NCI-H2107 treated with DMSO at 0.1 percent for 48 hours (cell line): Measurements from ENCODE around the gene FAHD1.

ENCODE experiments used
- DNase-seq: peaks from one replicate; lab custom pipeline; 2025; ENCODE audit not compliant: unreplicated experiment; lab: John Stamatoyannopoulos, UW

Gene FAHD1

DNA sequence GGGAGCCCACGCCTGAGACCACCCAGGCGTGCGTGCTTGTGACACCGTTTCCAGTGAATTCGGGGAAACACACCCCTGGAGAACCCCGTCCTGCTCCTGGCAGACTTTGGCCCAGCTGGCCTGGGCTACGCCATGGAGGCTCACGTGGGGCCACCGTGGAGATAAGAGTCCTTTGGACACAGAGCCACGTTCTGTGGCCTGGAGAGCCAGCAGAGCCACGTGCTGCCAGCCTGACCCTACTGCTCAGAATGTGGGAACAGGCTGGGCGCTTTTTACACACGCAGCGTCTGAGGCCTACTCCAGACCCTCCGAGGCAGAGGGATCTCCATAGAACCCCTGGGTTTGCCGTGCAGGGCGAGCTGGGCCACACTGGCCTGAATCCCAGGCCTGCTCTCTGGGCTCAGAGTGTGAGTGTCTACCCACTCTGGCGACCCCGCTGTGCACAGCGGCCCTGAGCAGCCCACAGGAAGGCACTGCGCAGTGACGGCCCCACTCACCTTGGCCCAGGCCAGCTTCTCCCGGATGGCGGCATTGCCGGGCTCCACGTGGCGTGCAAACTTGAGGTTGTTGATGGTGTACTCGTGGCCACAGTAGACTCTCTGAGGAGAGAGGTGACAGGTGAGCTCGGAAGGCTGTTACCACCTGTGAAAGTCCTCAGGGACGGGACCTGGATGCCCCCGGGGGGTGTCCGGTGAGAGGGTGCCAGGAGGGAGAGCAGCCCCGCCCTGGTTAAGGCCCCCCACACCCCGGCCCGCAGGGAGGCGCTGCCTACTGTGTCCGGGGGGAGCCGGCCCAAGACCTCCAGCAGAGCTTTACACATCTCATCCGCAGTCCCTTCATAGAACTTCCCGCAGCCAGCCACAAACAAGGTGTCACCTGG, 10.4 kb upstream of the FAHD1 start:
- no peak for DNase-seq

DNA sequence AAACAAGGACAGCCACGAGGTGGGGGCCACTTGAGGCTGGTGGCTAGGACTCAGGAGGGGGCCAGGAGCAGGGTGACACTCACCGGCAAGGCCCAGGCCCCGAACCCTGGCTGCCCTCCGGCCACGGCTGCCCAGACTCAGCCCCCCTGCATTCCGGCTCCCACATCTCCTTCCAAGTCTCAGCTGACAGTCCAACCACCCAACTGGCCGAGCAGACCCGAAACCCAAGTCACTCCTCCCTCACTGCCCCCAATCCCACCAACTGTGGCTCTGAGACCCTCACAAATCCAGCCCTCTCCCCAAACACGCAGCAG, 9.8 kb upstream of the FAHD1 start:
- no peak for DNase-seq

DNA sequence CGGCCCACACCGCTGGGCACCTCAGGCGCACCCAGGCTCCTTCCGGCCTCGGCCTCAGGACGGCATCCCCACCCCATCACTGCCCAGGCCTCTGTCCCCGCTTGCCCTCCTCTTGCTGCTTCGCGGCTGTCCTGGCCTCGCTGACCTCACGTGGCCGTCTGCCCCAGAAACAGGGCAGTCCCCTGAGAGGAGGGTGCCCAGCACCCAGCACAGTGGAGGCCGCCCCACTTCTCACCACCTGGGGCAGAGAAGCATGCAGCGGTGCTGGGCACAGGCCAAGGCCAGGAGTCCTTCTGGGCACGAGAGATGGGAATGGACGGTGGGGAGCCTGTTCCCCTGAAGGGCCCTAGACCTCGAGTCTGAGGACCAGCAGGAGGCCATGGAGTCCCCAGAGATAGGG, 9.3 kb upstream of the FAHD1 start:
- DNase-seq: no peak

GRCh38 chr16:1818204-1818872, 8.7 kb upstream of the FAHD1 start:
- no peak for DNase-seq

GRCh38 chr16:1818873-1819525, 8.0 kb upstream of the FAHD1 start:
- DNase-seq: no peak

GRCh38 chr16:1819611-1820010, 7.4 kb upstream of the FAHD1 start:
- no peak for DNase-seq

GRCh38 chr16:1820096-1820945, 6.7 kb upstream of the FAHD1 start:
- DNase-seq: no peak

DNA sequence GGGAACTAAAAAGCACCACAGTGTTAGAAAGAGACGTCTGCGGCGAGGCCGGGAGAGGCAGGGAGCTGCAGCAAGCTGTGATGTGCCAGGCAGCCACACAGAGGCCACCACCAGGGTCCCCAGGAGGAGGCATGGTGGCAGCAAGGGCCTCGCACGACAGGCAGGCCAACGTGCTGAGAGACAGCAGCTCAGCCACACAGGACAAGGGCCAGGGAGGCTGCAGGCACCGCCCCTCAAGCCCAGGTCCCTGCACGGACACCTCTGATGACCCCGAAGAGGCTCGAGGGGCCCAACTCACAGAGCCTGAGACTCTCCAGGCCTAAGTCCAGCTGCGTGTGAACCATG, 6.1 kb upstream of the FAHD1 start:
- no peak for DNase-seq

- no peak for DNase-seq
Observed at GRCh38 chr16:1821861-1822611, 5.0 kb upstream of the FAHD1 start.

- DNase-seq: no peak
Observed at GRCh38 chr16:1822801-1823200, 4.2 kb upstream of the FAHD1 start.

GRCh38 chr16:1823821-1824220, 3.2 kb upstream of the FAHD1 start:
- no peak for DNase-seq

DNA sequence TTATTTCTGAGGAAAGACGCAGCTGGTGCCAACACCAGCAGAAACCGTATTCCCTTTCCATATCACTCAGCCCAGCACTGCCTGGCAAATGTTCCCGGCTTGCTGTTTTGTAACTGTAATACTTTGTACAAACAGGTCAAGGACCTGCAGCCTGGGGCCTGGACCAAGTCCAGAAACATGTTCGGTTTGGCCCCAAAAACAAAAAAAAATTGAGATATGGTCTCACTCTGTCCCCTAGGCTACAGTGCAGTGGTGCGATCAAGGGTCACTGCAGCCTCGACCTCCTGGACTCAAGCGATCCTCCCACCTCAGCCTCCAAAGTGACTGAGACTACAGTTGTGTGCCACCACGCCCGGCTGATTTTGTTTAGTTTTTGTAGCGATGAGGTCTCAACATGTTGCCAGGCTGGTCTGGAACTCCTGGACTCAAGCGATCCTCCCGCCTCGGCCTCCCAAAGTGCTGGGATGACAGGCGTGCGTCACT, 1.6 kb upstream of the FAHD1 start:
- DNase-seq: no peak

- no peak for DNase-seq
Observed at GRCh38 chr16:1825864-1826690, 929 bp upstream of the FAHD1 start.

DNA sequence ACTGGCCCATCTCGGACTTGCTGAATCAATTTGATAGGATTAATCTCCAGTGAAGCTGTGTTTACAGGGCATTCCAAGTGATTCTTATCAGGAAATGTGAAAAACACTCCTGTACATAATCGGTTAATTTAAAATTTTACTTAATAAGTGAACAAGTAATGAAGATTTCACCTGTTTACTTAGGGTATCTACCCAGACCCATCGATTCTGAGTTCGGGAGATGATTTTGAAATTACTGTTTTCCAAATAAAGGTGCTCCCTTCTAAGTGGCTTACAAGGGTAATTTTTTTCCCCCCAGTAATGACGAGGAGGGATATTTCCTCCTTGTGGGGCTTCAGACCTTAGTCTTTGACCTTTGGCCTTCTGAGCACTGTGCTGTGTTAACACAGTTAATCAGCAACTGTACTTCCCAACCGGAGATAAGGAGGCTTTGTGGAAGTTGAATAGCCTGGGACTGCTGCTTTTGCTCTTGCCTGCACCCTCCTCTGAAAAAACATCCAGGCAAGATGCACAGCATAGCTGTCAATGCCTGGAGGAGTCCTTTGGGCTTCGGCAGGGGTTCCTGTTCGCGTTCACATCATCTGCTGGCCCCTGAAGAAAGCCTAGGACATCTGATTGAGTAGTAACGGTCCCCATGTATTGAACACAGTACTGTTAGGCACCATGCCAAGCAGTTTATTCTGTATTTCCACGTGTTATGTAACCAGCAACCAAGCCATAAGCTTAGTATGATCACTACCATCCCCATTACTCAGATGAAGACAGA, 1.8 kb downstream of the FAHD1 start:
- no peak for DNase-seq

DNA sequence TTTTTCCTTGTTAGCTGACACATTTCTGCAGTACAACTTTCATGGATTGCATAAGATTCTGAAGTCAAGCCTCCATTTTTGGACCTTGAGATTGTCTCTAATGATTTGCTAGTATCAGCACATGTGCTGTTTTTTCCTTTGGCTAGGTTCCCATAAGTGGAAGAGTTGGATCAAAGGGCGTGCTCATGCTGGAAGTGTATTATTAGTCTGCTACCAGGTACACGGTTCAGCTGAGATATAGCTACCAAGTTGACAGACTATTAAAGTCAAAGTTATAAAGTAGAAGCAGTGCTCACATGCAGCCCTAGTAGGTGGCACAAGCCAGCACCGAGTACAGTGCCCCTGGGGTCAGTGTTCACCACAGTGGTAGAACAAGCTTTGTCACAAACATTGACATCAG, 3.2 kb downstream of the FAHD1 start:
- no peak for DNase-seq

DNA sequence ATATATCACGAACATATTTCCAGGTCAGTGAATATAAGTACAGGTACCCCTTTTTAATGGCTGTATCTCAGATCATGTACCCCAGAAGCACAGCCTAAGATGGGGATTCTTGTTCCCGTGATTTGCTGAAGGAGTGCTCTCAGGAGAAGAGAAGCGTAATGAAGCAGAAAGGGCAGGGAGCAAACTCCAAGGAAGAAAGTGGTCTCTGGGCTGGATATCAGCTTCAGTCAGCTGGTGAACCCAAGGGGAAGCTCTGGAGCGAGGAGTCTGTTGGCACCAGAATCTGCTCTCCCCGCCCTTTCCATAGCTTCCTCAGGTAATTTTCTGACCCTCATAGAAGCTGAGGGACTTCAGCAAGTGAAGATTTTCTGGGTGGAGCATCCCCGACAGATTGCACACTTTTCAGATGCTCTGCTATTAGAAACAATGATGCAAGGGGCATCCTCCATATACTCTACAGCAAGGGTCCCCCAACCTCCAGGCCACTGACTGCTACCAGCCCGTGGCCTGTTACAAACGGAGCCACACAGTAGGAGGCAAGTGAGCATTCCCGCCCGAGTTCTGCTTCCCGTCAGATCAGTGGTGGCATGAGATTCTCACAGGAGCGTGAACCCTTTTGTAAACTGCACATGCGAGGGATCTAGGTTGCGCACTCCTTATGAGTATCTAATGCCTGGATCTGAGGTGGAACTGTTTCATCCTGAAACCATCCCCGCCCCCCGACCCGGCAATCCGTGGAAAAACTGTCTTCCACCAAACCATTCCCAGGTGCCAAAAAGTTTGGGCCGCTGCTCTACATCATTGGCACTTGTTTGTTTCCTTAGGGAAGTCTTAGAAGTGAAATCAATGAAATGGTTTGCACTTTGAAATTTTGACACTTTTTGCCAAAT, 4.4 kb downstream of the FAHD1 start:
- no peak for DNase-seq

DNA sequence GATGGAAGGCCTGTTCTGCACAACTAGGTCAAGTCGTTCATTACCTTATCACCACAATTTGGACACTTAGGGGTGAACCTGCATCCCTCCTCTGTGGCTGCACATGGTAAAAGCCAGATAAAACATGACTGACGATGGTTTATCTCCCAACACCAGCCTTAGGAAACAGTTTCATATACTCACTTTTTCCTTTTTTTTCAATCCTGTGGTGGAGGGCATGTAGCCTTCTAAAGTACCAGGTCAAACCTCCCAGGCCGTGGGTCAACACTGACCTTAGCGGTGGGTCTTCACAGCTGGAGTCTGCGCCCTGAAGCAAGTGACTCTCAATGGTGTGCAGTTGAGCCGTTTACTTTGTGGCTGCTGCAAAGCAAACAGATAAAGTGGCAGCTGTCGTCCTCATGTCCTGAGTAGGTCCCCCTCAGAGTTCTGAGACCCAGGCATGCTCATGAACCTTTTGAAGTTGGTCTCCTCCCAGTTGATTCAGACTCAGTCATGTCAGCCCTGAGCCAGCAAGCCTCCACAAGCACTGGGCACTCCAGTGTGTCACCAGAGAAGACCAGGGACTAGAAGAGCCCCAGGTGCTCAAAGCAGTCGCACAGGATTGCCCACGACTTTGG, 5.9 kb downstream of the FAHD1 start:
- no peak for DNase-seq

DNA sequence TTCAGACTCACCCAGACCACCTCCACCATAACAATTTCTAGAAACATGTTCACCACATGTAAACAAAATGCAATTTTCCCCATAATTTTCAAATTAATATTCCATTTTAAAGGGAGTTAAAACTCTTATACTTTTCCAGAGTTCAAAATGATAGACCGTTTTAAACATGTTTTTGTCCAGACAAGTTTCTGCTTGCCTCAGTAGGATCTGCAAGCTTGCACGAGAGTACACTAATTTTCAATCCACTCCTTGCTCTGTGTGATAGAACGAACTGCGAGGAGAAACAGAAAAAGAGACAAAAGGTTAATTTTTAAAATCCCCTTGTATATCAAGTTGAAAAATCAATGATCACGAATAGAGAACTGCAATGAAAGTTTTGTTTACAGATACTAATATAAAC, 7.1 kb downstream of the FAHD1 start:
- DNase-seq: no peak
